Measurements from ENCODE around the gene TRIP12.
"Not testable (repeated sequence)": the region's sequence is repeated elsewhere in the genome, so short reads cannot be mapped to it uniquely, and the experiment has no call there.

Gene TRIP12

DNA sequence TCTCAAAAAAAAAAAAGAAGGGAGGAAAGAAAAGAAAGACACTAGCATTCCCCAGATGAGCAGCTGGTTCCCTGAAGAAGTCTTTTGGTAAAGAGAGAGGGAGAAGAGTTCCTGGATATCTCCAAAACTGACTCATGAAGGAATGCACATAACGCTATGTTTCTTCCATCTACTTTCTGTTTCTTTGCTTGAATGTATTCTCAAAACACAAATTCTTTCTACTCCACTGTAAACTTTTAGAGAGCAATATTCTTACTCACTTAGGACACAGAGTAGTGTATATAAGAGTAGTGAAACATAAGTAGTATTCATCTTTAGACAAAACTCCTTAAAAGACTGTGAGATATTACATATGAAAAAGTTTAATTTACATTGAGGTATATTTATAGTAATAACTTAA lies 64.2 kb downstream of the TRIP12 start:
- H3K4me3 ChIP-seq (ENCODE audit: low read length), result no peak overlapping the region
- no peak overlapping the region for H4K8ac ChIP-seq (ENCODE audit: low read depth, low read length)
- no peak overlapping the region for H2AK5ac ChIP-seq (ENCODE audit: low read length)
- H3K4me1 ChIP-seq (ENCODE audit: control insufficient read depth, low read depth, low read length), result no peaks in the 10 kb centered on the region
- H3K9ac ChIP-seq (ENCODE audit: low read length), result no peak overlapping the region
- H3K36me3 ChIP-seq (ENCODE audit: control insufficient read depth, insufficient read depth, low read length), result peaks cover 3% of the 10 kb centered on the region
- H3K4me2 ChIP-seq (ENCODE audit: low read length), result no peak overlapping the region
- H3K79me1 ChIP-seq (ENCODE audit: low read length), result peaks cover 8% of the 10 kb centered on the region
- no peak overlapping the region for H2BK5ac ChIP-seq (ENCODE audit: low read length)
- H4K5ac ChIP-seq (ENCODE audit: low read length), result no peak overlapping the region
- H3K4ac ChIP-seq (ENCODE audit: low read depth, low read length), result no peak overlapping the region
- no peak overlapping the region for H3K27ac ChIP-seq (ENCODE audit: low read depth, low read length)
- H2BK15ac ChIP-seq (replicated peaks; ENCODE audit: low read depth), result no peak overlapping the region
- H3K56ac ChIP-seq (ENCODE audit: low read length), result no peak overlapping the region
- WGBS (ENCODE audit: extremely low coverage, insufficient coverage, low lambda C conversion rate), result no CpG with 5 or more reads among the region's 1 CpG
- H3K23ac ChIP-seq (ENCODE audit: low read length), result no peak overlapping the region
- DNase-seq, result no peak
- H3K18ac ChIP-seq (ENCODE audit: low read length), result no peak overlapping the region
- peaks cover 3% of the 10 kb centered on the region for H3K79me2 ChIP-seq (ENCODE audit: control insufficient read depth, insufficient read depth, low read length)
- H3K27me3 ChIP-seq (ENCODE audit: insufficient read depth, low read length, poor library complexity), result no peaks in the 10 kb centered on the region
- no peak overlapping the region for H2BK120ac ChIP-seq (ENCODE audit: low read depth, low read length)

- Histone ChIP-seq H4K8ac (ENCODE audit: low read depth, low read length) (no peak overlapping the region), H2AK5ac (ENCODE audit: low read length) (no peak overlapping the region), H3K79me1 (ENCODE audit: low read length) (peaks cover 10% of the 10 kb centered on the region), H3K79me2 (ENCODE audit: control insufficient read depth, insufficient read depth, low read length) (peaks cover 4% of the 10 kb centered on the region), H3K36me3 (ENCODE audit: control insufficient read depth, insufficient read depth, low read length) (peaks cover 3% of the 10 kb centered on the region), H3K4ac (ENCODE audit: low read depth, low read length) (no peak overlapping the region), H3K56ac (ENCODE audit: low read length) (no peak overlapping the region), H3K4me1 (ENCODE audit: control insufficient read depth, low read depth, low read length) (no peaks in the 10 kb centered on the region), H3K4me3 (ENCODE audit: low read length) (no peak overlapping the region), H2BK15ac (replicated peaks; ENCODE audit: low read depth) (no peak overlapping the region), H3K27me3 (ENCODE audit: insufficient read depth, low read length, poor library complexity) (no peaks in the 10 kb centered on the region), H3K9ac (ENCODE audit: low read length) (no peak overlapping the region), H4K5ac (ENCODE audit: low read length) (no peak overlapping the region), H2BK120ac (ENCODE audit: low read depth, low read length) (no peak overlapping the region), H2BK5ac (ENCODE audit: low read length) (no peak overlapping the region), H3K23ac (ENCODE audit: low read length) (no peak overlapping the region), H3K18ac (ENCODE audit: low read length) (no peak overlapping the region), H3K27ac (ENCODE audit: low read depth, low read length) (no peak overlapping the region), H3K4me2 (ENCODE audit: low read length) (no peak overlapping the region)
- no peak for DNase-seq
Measured at GRCh38 chr2:229856413-229856812, 65.4 kb downstream of the TRIP12 start.

GRCh38 chr2:229855116-229855515 lies 66.7 kb downstream of the TRIP12 start:
- no peak overlapping the region for H3K27ac ChIP-seq (ENCODE audit: low read depth, low read length)
- no peak for DNase-seq
- peaks cover 3% of the 10 kb centered on the region for H3K36me3 ChIP-seq (ENCODE audit: control insufficient read depth, insufficient read depth, low read length)
- H3K18ac ChIP-seq (ENCODE audit: low read length), result no peak overlapping the region
- no peak overlapping the region for H3K4me3 ChIP-seq (ENCODE audit: low read length)
- no peak overlapping the region for H2BK15ac ChIP-seq (replicated peaks; ENCODE audit: low read depth)
- H4K5ac ChIP-seq (ENCODE audit: low read length), result no peak overlapping the region
- no peak overlapping the region for H3K56ac ChIP-seq (ENCODE audit: low read length)
- H3K4me2 ChIP-seq (ENCODE audit: low read length), result no peak overlapping the region
- no peak overlapping the region for H4K8ac ChIP-seq (ENCODE audit: low read depth, low read length)
- H3K4me1 ChIP-seq (ENCODE audit: control insufficient read depth, low read depth, low read length), result no peaks in the 10 kb centered on the region
- no peak overlapping the region for H3K4ac ChIP-seq (ENCODE audit: low read depth, low read length)
- no CpG with 5 or more reads among the region's 5 CpGs for WGBS (ENCODE audit: extremely low coverage, insufficient coverage, low lambda C conversion rate)
- H3K79me2 ChIP-seq (ENCODE audit: control insufficient read depth, insufficient read depth, low read length), result peaks cover 4% of the 10 kb centered on the region
- H2AK5ac ChIP-seq (ENCODE audit: low read length), result no peak overlapping the region
- peaks cover 10% of the 10 kb centered on the region for H3K79me1 ChIP-seq (ENCODE audit: low read length)
- H3K27me3 ChIP-seq (ENCODE audit: insufficient read depth, low read length, poor library complexity), result no peaks in the 10 kb centered on the region
- H2BK120ac ChIP-seq (ENCODE audit: low read depth, low read length), result no peak overlapping the region
- no peak overlapping the region for H3K9ac ChIP-seq (ENCODE audit: low read length)
- no peak overlapping the region for H2BK5ac ChIP-seq (ENCODE audit: low read length)
- H3K23ac ChIP-seq (ENCODE audit: low read length), result no peak overlapping the region

DNA sequence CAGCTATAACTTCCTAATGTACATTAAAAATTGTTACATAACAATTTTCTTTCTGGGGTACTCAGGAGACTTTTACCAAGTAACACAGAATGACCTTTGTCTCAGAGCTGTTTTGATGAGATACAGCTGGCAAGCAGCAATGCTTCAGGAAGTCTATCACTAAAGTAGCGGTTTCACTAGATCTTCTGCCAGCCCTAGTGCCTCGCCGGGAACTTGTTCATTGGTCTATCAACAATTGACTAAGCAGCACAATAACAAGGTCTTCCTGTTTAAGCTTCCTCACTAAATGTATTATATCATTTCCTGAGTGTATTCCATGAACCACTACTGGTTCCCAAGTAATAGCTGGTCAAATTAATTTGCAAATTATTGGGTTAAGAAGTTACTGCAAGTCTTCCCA lies 69.2 kb downstream of the TRIP12 start:
- no peak overlapping the region for H2BK120ac ChIP-seq (ENCODE audit: low read depth, low read length)
- H3K23ac ChIP-seq (ENCODE audit: low read length), result no peak overlapping the region
- H3K27me3 ChIP-seq (ENCODE audit: insufficient read depth, low read length, poor library complexity), result no peaks in the 10 kb centered on the region
- WGBS (ENCODE audit: extremely low coverage, insufficient coverage, low lambda C conversion rate), result no CpG with 5 or more reads among the region's 3 CpGs
- no peak for DNase-seq
- no peak overlapping the region for H3K18ac ChIP-seq (ENCODE audit: low read length)
- peaks cover 8% of the 10 kb centered on the region for H3K79me1 ChIP-seq (ENCODE audit: low read length)
- H3K4me3 ChIP-seq (ENCODE audit: low read length), result no peak overlapping the region
- no peak overlapping the region for H3K4ac ChIP-seq (ENCODE audit: low read depth, low read length)
- peaks cover 12% of the 10 kb centered on the region for H3K79me2 ChIP-seq (ENCODE audit: control insufficient read depth, insufficient read depth, low read length)
- H3K36me3 ChIP-seq (ENCODE audit: control insufficient read depth, insufficient read depth, low read length), result no peaks in the 10 kb centered on the region
- H2AK5ac ChIP-seq (ENCODE audit: low read length), result no peak overlapping the region
- H4K5ac ChIP-seq (ENCODE audit: low read length), result no peak overlapping the region
- H3K4me1 ChIP-seq (ENCODE audit: control insufficient read depth, low read depth, low read length), result peaks cover 2% of the 10 kb centered on the region
- no peak overlapping the region for H2BK15ac ChIP-seq (replicated peaks; ENCODE audit: low read depth)
- no peak overlapping the region for H4K8ac ChIP-seq (ENCODE audit: low read depth, low read length)
- no peak overlapping the region for H3K4me2 ChIP-seq (ENCODE audit: low read length)
- no peak overlapping the region for H3K56ac ChIP-seq (ENCODE audit: low read length)
- H3K27ac ChIP-seq (ENCODE audit: low read depth, low read length), result no peak overlapping the region
- no peak overlapping the region for H2BK5ac ChIP-seq (ENCODE audit: low read length)
- no peak overlapping the region for H3K9ac ChIP-seq (ENCODE audit: low read length)

DNA sequence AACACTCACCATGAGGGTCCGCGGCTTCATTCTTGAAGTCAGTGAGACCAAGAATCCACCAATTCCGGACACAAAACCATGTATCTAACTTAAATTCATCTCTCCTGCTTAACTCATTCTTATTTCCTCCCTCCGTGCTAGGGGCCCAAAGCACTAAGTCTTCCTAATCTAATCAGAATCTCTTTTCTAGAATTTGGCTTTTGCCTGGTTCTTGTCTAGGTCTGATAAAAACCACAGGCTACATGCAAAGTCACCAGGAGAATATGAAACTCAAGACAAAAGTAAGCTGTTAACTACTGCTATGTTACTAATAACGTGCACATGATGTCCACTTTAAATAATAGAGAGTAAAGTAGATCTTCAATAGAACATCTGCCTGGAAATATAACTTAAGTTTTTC lies 69.9 kb downstream of the TRIP12 start:
- peaks cover 2% of the 10 kb centered on the region for H3K4me1 ChIP-seq (ENCODE audit: control insufficient read depth, low read depth, low read length)
- H3K79me1 ChIP-seq (ENCODE audit: low read length), result peaks cover 13% of the 10 kb centered on the region
- H4K5ac ChIP-seq (ENCODE audit: low read length), result no peak overlapping the region
- H3K27ac ChIP-seq (ENCODE audit: low read depth, low read length), result no peak overlapping the region
- no peak overlapping the region for H4K8ac ChIP-seq (ENCODE audit: low read depth, low read length)
- H2BK5ac ChIP-seq (ENCODE audit: low read length), result no peak overlapping the region
- H3K4me3 ChIP-seq (ENCODE audit: low read length), result no peak overlapping the region
- DNase-seq, result no peak
- no peak overlapping the region for H3K4ac ChIP-seq (ENCODE audit: low read depth, low read length)
- H3K36me3 ChIP-seq (ENCODE audit: control insufficient read depth, insufficient read depth, low read length), result no peaks in the 10 kb centered on the region
- no peak overlapping the region for H2AK5ac ChIP-seq (ENCODE audit: low read length)
- no peak overlapping the region for H3K18ac ChIP-seq (ENCODE audit: low read length)
- peaks cover 16% of the 10 kb centered on the region for H3K79me2 ChIP-seq (ENCODE audit: control insufficient read depth, insufficient read depth, low read length)
- H3K56ac ChIP-seq (ENCODE audit: low read length), result no peak overlapping the region
- WGBS (ENCODE audit: extremely low coverage, insufficient coverage, low lambda C conversion rate), result no CpG with 5 or more reads among the region's 5 CpGs
- no peak overlapping the region for H3K23ac ChIP-seq (ENCODE audit: low read length)
- no peaks in the 10 kb centered on the region for H3K27me3 ChIP-seq (ENCODE audit: insufficient read depth, low read length, poor library complexity)
- H3K9ac ChIP-seq (ENCODE audit: low read length), result no peak overlapping the region
- no peak overlapping the region for H2BK120ac ChIP-seq (ENCODE audit: low read depth, low read length)
- H2BK15ac ChIP-seq (replicated peaks; ENCODE audit: low read depth), result no peak overlapping the region
- no peak overlapping the region for H3K4me2 ChIP-seq (ENCODE audit: low read length)

DNA sequence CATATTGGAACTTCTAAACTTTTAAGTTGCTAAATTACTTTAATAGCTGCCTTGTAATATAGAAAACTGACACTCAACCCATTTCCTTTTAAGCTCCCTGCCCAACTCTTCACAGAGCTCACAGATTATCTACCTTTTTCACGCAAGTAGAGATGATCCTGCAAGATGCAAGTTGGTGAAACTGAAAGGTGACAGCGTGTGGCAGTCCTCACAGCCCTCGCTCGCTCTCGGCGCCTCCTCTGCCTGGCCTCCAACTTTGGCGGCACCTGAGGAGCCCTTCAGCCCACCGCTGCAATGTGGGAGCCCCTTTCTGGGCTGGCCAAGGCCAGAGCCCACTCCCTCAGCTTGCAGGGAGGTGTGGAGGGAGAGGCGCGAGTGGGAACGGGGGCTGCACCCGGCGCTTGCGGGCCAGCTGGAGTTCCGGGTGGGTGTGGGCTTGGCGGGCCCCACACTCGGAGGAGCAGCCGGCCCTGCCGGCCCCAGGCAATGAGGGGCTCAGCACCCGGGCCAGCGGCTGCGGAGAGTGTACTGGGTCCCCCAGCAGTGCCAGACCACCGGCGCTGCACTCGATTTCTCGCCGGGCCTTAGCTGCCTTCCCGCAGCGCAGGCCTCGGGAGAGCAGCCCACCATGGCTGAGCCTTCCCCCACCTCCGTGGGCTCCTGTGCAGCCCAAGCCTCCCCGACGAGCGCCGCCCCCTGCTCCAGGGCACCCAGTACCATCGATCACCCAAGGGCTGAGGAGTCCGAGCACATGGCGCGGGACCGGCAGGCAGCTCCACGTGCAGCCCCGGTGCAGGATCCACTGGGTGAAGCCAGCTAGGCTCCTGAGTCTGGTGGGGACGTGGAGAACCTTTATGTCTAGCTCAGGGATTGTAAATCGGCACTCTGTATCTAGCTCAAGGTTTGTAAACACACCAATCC lies 71.2 kb downstream of the TRIP12 start:
- H4K8ac ChIP-seq (ENCODE audit: low read depth, low read length); H3K9ac ChIP-seq (ENCODE audit: low read length); H3K27ac ChIP-seq (ENCODE audit: low read depth, low read length); H4K5ac ChIP-seq (ENCODE audit: low read length); H3K4ac ChIP-seq (ENCODE audit: low read depth, low read length); H2AK5ac ChIP-seq (ENCODE audit: low read length); H3K4me2 ChIP-seq (ENCODE audit: low read length); H3K18ac ChIP-seq (ENCODE audit: low read length); H3K4me1 ChIP-seq (ENCODE audit: control insufficient read depth, low read depth, low read length); H3K36me3 ChIP-seq (ENCODE audit: control insufficient read depth, insufficient read depth, low read length); H2BK5ac ChIP-seq (ENCODE audit: low read length); H3K4me3 ChIP-seq (ENCODE audit: low read length); H3K27me3 ChIP-seq (ENCODE audit: insufficient read depth, low read length, poor library complexity); H3K23ac ChIP-seq (ENCODE audit: low read length); H3K56ac ChIP-seq (ENCODE audit: low read length); H2BK15ac ChIP-seq (replicated peaks; ENCODE audit: low read depth); H2BK120ac ChIP-seq (ENCODE audit: low read depth, low read length): not testable (repeated sequence)
- Histone ChIP-seq H3K79me1 (ENCODE audit: low read length) (peaks cover 11% of the 10 kb centered on the region), H3K79me2 (ENCODE audit: control insufficient read depth, insufficient read depth, low read length) (peaks cover 16% of the 10 kb centered on the region)
- peak; percentile 16 for DNase-seq
- WGBS (ENCODE audit: extremely low coverage, insufficient coverage, low lambda C conversion rate), result no CpG with 5 or more reads among the region's 44 CpGs
